Stomach (tissue), 4 donors: ENCODE data around the gene DOCK4.

Experiments used
- POLR2A ChIP-seq, 4 donors: fragments of 450-650 bp; IDR thresholded peaks; one replicate each; pipeline ENCODE4 v1.6.1; 2016; ENCODE audit warnings: antibody characterized with exemption in 4 of 4, control low read depth in 2 of 4, mild to moderate bottlenecking in 1 of 4, moderate library complexity in 1 of 4
- POLR2AphosphoS5 ChIP-seq, 3 donors: sonication (generic); formaldehyde crosslinking; IDR thresholded peaks; one replicate each; pipeline ENCODE4 v1.6.1; 2016; ENCODE audit warnings: antibody characterized with exemption in 3 of 3
- TF ChIP-seq, protein P1 (sequence below), 7 experiments: fragments of 450-650 bp in 4 of 7; fragments of 200-600 bp in 3 of 7; sonication (generic) in 3 of 7; IDR thresholded peaks; one replicate each; pipeline ENCODE4 v1.5.1; 2016 to 2019; ENCODE audit warnings: antibody characterized with exemption in 7 of 7, control low read depth in 2 of 7, mild to moderate bottlenecking in 1 of 7

GRCh38 chr7:111740942-111741341 lies 465.3 kb downstream of the DOCK4 start:
- TF ChIP-seq, protein P1, sequence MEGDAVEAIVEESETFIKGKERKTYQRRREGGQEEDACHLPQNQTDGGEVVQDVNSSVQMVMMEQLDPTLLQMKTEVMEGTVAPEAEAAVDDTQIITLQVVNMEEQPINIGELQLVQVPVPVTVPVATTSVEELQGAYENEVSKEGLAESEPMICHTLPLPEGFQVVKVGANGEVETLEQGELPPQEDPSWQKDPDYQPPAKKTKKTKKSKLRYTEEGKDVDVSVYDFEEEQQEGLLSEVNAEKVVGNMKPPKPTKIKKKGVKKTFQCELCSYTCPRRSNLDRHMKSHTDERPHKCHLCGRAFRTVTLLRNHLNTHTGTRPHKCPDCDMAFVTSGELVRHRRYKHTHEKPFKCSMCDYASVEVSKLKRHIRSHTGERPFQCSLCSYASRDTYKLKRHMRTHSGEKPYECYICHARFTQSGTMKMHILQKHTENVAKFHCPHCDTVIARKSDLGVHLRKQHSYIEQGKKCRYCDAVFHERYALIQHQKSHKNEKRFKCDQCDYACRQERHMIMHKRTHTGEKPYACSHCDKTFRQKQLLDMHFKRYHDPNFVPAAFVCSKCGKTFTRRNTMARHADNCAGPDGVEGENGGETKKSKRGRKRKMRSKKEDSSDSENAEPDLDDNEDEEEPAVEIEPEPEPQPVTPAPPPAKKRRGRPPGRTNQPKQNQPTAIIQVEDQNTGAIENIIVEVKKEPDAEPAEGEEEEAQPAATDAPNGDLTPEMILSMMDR (IDR thresholded peaks at IDR 0.05): no peak
- TF ChIP-seq POLR2AphosphoS5 (IDR thresholded peaks at IDR 0.05): no peak
- no peak for TF ChIP-seq POLR2A (IDR thresholded peaks at IDR 0.05)
